ENCODE data around the gene FAM171A1.

The FAM171A1 gene

DNA sequence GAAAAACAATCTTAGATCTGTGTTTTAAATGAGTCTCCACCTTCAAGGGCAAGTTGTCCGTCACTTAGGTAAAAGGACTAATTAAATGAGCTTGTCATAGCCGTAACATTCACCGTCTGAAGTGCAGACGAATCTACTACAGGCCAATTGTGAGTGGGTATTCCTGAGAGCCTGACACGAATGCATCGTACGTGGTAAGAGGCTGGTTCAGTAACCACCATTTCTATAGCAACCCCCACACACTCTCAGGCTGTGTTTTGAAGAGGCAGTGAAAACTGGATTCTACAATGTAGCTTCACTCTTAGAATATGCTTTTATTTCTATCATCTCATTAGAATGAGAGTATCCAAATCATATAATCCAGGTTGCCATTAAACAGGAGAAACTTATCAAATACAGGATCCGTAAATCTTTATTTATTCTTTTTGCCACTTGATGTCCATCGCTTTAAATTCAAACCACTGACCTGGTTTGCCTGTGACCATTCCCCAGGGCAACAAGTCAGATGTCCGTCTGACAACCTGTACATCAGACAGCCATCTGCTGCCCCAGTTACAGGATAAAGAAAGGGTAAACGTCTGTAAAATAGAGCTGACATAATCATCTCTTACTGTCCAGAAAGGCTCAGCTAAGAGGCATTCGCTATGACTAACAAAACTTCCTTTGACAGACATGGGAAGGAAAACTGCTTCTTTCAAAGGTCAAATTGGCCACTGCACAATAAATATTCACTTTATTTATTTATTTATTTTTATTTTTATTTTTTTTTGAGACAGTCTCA lies 132.3 kb downstream of the FAM171A1 start:
- H3K4me3 ChIP-seq (replicated peaks; ENCODE audit: low read depth, low read length) = no peak overlapping the region
- DNase-seq (ENCODE audit: extremely low read depth, low read depth) = no peak

DNA sequence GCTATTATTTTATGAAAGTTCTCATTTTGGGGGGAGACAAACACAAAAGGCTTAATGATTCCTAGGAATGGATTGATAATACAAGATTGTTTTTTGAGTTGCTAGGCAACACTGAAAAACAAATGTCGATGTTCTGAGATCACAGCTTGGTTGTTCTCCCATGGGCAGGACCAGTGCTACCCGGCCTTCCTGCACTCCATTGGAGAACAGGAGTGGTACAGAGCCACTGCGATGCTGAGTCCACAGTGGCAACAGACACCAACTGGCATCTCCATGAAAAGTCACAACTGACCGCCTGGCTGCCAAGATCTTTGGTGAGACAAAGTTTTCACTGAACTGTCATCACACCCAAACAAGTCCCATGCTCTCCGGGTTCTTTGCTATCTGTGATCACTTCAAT lies 133.7 kb downstream of the FAM171A1 start:
- DNase-seq (ENCODE audit: extremely low read depth, low read depth) = no peak
- H3K4me3 ChIP-seq (replicated peaks; ENCODE audit: low read depth, low read length) = no peak overlapping the region
- TF ChIP-seq, protein P1, sequence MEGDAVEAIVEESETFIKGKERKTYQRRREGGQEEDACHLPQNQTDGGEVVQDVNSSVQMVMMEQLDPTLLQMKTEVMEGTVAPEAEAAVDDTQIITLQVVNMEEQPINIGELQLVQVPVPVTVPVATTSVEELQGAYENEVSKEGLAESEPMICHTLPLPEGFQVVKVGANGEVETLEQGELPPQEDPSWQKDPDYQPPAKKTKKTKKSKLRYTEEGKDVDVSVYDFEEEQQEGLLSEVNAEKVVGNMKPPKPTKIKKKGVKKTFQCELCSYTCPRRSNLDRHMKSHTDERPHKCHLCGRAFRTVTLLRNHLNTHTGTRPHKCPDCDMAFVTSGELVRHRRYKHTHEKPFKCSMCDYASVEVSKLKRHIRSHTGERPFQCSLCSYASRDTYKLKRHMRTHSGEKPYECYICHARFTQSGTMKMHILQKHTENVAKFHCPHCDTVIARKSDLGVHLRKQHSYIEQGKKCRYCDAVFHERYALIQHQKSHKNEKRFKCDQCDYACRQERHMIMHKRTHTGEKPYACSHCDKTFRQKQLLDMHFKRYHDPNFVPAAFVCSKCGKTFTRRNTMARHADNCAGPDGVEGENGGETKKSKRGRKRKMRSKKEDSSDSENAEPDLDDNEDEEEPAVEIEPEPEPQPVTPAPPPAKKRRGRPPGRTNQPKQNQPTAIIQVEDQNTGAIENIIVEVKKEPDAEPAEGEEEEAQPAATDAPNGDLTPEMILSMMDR (IDR thresholded peaks at IDR 0.05; ENCODE audit: low read depth, low read length, missing control alignments) = no peak

More for the DNA sequence above, 132.3 kb downstream of the FAM171A1 start:
- TF ChIP-seq, protein P1 (IDR thresholded peaks at IDR 0.05; ENCODE audit: low read depth, low read length, missing control alignments) = no peak

DNA sequence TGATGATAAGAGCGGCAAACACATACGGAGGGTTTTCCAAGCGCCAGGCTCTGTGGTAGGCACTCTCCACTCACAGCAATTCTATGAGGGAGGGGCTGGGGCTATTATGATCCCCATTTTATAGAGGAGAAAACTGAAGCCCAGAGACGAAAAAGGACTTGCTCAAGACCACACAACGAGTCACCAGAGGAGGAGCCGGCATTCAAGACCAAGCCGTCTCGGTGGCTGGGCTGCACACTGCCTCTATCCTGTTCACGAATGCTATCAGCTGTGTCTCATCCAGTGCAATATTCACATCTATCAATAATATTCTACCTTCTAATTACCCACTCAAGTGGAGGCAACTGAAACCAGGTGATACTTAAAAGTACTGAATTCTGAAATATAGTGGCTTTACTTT lies 134.7 kb downstream of the FAM171A1 start:
- TF ChIP-seq, protein P1 (IDR thresholded peaks at IDR 0.05; ENCODE audit: low read depth, low read length, missing control alignments) = no peak
- DNase-seq (ENCODE audit: extremely low read depth, low read depth) = no peak
- H3K4me3 ChIP-seq (replicated peaks; ENCODE audit: low read depth, low read length) = no peak overlapping the region

DNA sequence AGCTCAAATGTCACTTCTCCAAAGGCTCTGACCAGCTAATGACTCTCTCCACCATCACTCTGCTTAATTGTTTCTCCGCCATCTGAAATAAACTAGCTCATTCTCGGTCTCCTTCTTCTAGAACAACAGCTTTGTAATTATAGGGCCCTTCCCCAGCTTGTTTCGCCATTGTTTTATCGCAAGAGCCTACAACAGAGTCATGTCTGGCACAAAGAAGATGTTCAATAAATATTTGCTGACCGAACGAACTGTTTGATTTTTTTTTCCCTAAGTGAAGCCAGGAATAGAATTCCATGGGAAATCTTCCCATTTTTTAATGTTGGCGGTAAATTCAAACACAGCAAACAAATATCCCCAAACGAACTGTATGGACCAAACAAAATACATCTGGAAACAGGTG lies 138.8 kb downstream of the FAM171A1 start:
- H3K4me3 ChIP-seq (replicated peaks; ENCODE audit: low read depth, low read length) = no peak overlapping the region
- TF ChIP-seq, protein P1 (IDR thresholded peaks at IDR 0.05; ENCODE audit: low read depth, low read length, missing control alignments) = no peak

DNA sequence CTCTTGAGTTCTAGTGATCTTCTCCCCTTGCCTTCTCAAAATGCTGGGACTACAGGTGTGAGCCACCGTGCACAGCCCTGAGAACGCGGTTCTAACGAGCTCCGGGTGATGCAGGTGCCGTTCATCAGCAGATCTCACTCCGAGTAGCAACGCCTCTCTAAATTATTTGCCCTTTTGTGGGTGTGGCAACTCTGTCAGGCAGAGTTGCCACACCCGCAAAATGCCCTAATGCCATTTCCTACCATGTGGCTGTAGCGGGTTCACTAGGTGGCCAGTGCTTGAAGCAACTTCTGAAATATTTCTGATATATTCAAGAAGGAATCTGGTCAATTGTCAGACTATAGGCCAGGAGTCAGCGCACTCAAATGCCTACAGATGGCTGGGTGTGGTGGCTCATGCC lies 139.7 kb downstream of the FAM171A1 start:
- TF ChIP-seq, protein P1 (IDR thresholded peaks at IDR 0.05; ENCODE audit: low read depth, low read length, missing control alignments) = no peak
- H3K4me3 ChIP-seq (replicated peaks; ENCODE audit: low read depth, low read length) = no peak overlapping the region
- no peak for DNase-seq (ENCODE audit: extremely low read depth, low read depth)

More for the DNA sequence above, 138.8 kb downstream of the FAM171A1 start:
- no peak for DNase-seq (ENCODE audit: extremely low read depth, low read depth)

DNA sequence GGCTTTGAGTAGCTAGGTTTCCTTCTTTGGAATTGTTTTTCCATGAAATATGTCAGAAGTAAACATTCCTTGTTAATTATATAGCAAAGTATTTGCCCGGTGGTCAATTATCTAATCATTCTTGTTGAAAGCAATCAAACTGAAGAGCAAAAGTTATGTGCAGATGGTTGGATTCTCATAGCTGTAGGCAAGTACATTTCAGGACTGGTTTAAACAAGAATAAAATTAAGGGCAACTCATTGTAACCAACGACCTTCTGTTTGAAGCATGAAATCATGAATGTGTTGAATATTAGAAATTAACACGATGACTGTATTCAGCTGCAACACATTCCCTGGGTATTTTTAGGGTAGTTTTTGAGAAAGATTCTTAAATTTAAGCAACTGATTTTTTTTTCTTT lies 140.8 kb downstream of the FAM171A1 start:
- no peak for DNase-seq (ENCODE audit: extremely low read depth, low read depth)
- TF ChIP-seq, protein P1 (IDR thresholded peaks at IDR 0.05; ENCODE audit: low read depth, low read length, missing control alignments) = no peak
- H3K4me3 ChIP-seq (replicated peaks; ENCODE audit: low read depth, low read length) = no peak overlapping the region
